GM19397 (cell line): ENCODE data around the gene HK1.
A peak's percentile ranks its signal among the peaks of the same experiment; 100 is the strongest.

Experiments used
- ATAC-seq: cut with Tn5 transposase; IDR thresholded peaks from one replicate; pipeline ENCODE4 v1.9.1; 2021; ENCODE audit warnings: mild to moderate bottlenecking, moderate library complexity; ENCODE audit not compliant: unreplicated experiment

The HK1 gene

GRCh38 chr10:69372126-69372980 is 94.1 kb downstream of the HK1 start:
- ATAC-seq = no peak

GRCh38 chr10:69374242-69374641 is 95.9 kb downstream of the HK1 start:
- ATAC-seq = no peak

- ATAC-seq = no peak
These were observed 96.6 kb downstream of the HK1 start for GRCh38 chr10:69374931-69375306.

- no peak for ATAC-seq
These were observed 97.2 kb downstream of the HK1 start for GRCh38 chr10:69375307-69376151.

- ATAC-seq = no peak
These were observed 98.4 kb downstream of the HK1 start for GRCh38 chr10:69376662-69377061.

GRCh38 chr10:69377191-69377590 is 98.9 kb downstream of the HK1 start:
- no peak for ATAC-seq

- no peak for ATAC-seq
These were observed 99.6 kb downstream of the HK1 start for GRCh38 chr10:69377933-69378332.

- no peak for ATAC-seq
These were observed 101.5 kb downstream of the HK1 start for GRCh38 chr10:69379800-69380199.

- no peak for ATAC-seq
These were observed 104.3 kb downstream of the HK1 start for GRCh38 chr10:69382382-69383117.

GRCh38 chr10:69383558-69383957 is 105.3 kb downstream of the HK1 start:
- no peak for ATAC-seq

GRCh38 chr10:69384320-69384719 is 106.0 kb downstream of the HK1 start:
- ATAC-seq = no peak

GRCh38 chr10:69385454-69386350 is 107.4 kb downstream of the HK1 start:
- no peak for ATAC-seq

- ATAC-seq = no peak
These were observed 109.2 kb downstream of the HK1 start for GRCh38 chr10:69387500-69387899.

GRCh38 chr10:69388488-69388887 is 110.2 kb downstream of the HK1 start:
- ATAC-seq = no peak

- no peak for ATAC-seq
These were observed 111.7 kb downstream of the HK1 start for GRCh38 chr10:69389827-69390490.

GRCh38 chr10:69391158-69391557 is 112.9 kb downstream of the HK1 start:
- ATAC-seq = no peak

GRCh38 chr10:69392481-69393000 is 114.2 kb downstream of the HK1 start:
- peak; percentile 83 for ATAC-seq

GRCh38 chr10:69394020-69394419 is 115.7 kb downstream of the HK1 start:
- no peak for ATAC-seq

GRCh38 chr10:69397972-69398371 is 119.7 kb downstream of the HK1 start:
- no peak for ATAC-seq

- no peak for ATAC-seq
These were observed 120.2 kb downstream of the HK1 start for GRCh38 chr10:69398466-69398865.
